WTC11 (cell line): ENCODE data around the gene TMC1. TPM values are rescaled to one million over a fixed set of nuclear protein-coding genes. Genes with fewer than 3 reads are reported as not detected.
"Not testable (repeated sequence)": the region's sequence is repeated elsewhere in the genome, so short reads cannot be mapped to it uniquely, and the experiment has no call there.

Experiments used
- ATAC-seq: fragments of 200-7000 bp; cut with Tn5 transposase; 2 replicates; pipeline ENCODE4 v1.10.0; 2021; ENCODE audit warnings: mild to moderate bottlenecking, moderate library complexity
- CTCF ChIA-PET: fragments of 300-600 bp; sonication (Branson Sonifier 250); formaldehyde crosslinking; loops from one replicate; lab custom pipeline; 2021; ENCODE audit warnings: antibody characterized with exemption; lab: Charles Lee
- POLR2A ChIA-PET: fragments of 350-600 bp; sonication (Branson Sonifier 250); formaldehyde crosslinking; loops from one replicate; lab custom pipeline; 2021; ENCODE audit warnings: antibody characterized with exemption; lab: Charles Lee
- DNase-seq: peaks from one replicate; pipeline ENCODE4 v3.0.0; 2021; ENCODE audit warnings: low spot score
- H3K27ac Mint-ChIP-seq: 2 replicates; pipeline ENCODE4 v1.8.0; 2021; ENCODE audit warnings: mixed read lengths
- H3K27me3 Mint-ChIP-seq: 2 replicates; pipeline ENCODE4 v1.8.0; 2021; ENCODE audit warnings: low read depth, mild to moderate bottlenecking, moderate library complexity, mixed read lengths
- H3K36me3 Mint-ChIP-seq: 2 replicates; pipeline ENCODE4 v1.8.0; 2021; ENCODE audit warnings: mixed read lengths
- H3K4me1 Mint-ChIP-seq: 2 replicates; pipeline ENCODE4 v1.8.0; 2022; ENCODE audit warnings: mixed read lengths
- H3K4me3 Mint-ChIP-seq: 2 replicates; pipeline ENCODE4 v1.8.0; 2021; ENCODE audit warnings: mild to moderate bottlenecking, moderate library complexity, mixed read lengths
- H3K9me3 Mint-ChIP-seq: 2 replicates; pipeline ENCODE4 v1.8.0; 2021; ENCODE audit warnings: mixed read lengths
- AFF4 ChIP-seq: sonication (generic); formaldehyde crosslinking; IDR thresholded peaks from 2 replicates; pipeline ENCODE4 v1.8.1; 2023; ENCODE audit warnings: mild to moderate bottlenecking, missing genetic modification reagents, borderline replicate concordance
- ATF3 ChIP-seq: sonication (generic); formaldehyde crosslinking; conservative IDR thresholded peaks from 2 replicates; pipeline ENCODE4 v1.8.1; 2022; ENCODE audit warnings: mild to moderate bottlenecking, missing genetic modification reagents
- CBFB ChIP-seq: sonication (generic); formaldehyde crosslinking; IDR thresholded peaks from 2 replicates; pipeline ENCODE4 v1.8.1; 2022; ENCODE audit warnings: mild to moderate bottlenecking, low read depth, missing genetic modification reagents
- CREM ChIP-seq: sonication (generic); formaldehyde crosslinking; IDR thresholded peaks from 2 replicates; pipeline ENCODE4 v1.8.1; 2022; ENCODE audit warnings: mild to moderate bottlenecking, missing genetic modification reagents, moderate library complexity
- CTCF ChIP-seq: fragments of 200-600 bp; IDR thresholded peaks from 2 replicates; pipeline ENCODE4 v1.8.0; 2022; ENCODE audit warnings: antibody characterized with exemption
- E2F1 ChIP-seq: sonication (generic); formaldehyde crosslinking; IDR thresholded peaks from 2 replicates; pipeline ENCODE4 v1.8.0; 2022; ENCODE audit warnings: mild to moderate bottlenecking, missing genetic modification reagents
- ERG ChIP-seq: fragments of 250-450 bp; sonication (Bioruptor Pico); IDR thresholded peaks from 2 replicates; pipeline ENCODE4 v1.8.0; 2021; ENCODE audit warnings: mild to moderate bottlenecking
- FOXJ3 ChIP-seq: sonication (generic); formaldehyde crosslinking; IDR thresholded peaks from 2 replicates; pipeline ENCODE4 v1.9.0; 2021; ENCODE audit warnings: missing genetic modification reagents, mild to moderate bottlenecking, borderline replicate concordance
- FOXK1 ChIP-seq: sonication (generic); formaldehyde crosslinking; IDR thresholded peaks from 2 replicates; pipeline ENCODE4 v1.8.0; 2022; ENCODE audit warnings: mild to moderate bottlenecking, moderate library complexity, missing genetic modification reagents
- FOXP1 ChIP-seq: sonication (generic); formaldehyde crosslinking; IDR thresholded peaks from 2 replicates; pipeline ENCODE4 v1.8.0; 2022; ENCODE audit warnings: missing genetic modification reagents, mild to moderate bottlenecking, moderate library complexity, borderline replicate concordance
- FOXP4 ChIP-seq: sonication (generic); formaldehyde crosslinking; IDR thresholded peaks from 2 replicates; pipeline ENCODE4 v1.8.0; 2022; ENCODE audit warnings: mild to moderate bottlenecking, missing genetic modification reagents
- NFYB ChIP-seq: sonication (generic); formaldehyde crosslinking; conservative IDR thresholded peaks from 2 replicates; pipeline ENCODE4 v1.8.0; 2022; ENCODE audit warnings: low read depth, missing genetic modification reagents
- RORB ChIP-seq: fragments of 250-450 bp; sonication (Bioruptor Pico); IDR thresholded peaks from 2 replicates; pipeline ENCODE4 v1.9.0; 2021; ENCODE audit warnings: mild to moderate bottlenecking
- SMAD4 ChIP-seq: sonication (generic); formaldehyde crosslinking; IDR thresholded peaks from 2 replicates; pipeline ENCODE4 v1.8.0; 2022; ENCODE audit warnings: mild to moderate bottlenecking, missing genetic modification reagents
- SP1 ChIP-seq: sonication (generic); formaldehyde crosslinking; conservative IDR thresholded peaks from 2 replicates; pipeline ENCODE4 v1.8.1; 2022; ENCODE audit warnings: missing genetic modification reagents
- TEAD4 ChIP-seq: sonication (generic); formaldehyde crosslinking; IDR thresholded peaks from 2 replicates; pipeline ENCODE4 v1.8.0; 2022; ENCODE audit warnings: mild to moderate bottlenecking, missing genetic modification reagents
- TP53 ChIP-seq: sonication (generic); formaldehyde crosslinking; IDR thresholded peaks from 2 replicates; pipeline ENCODE4 v1.8.1; 2023; ENCODE audit warnings: mild to moderate bottlenecking, missing genetic modification reagents
- ZMAT4 ChIP-seq: fragments of 250-450 bp; sonication (Bioruptor Pico); IDR thresholded peaks from 2 replicates; pipeline ENCODE4 v1.9.0; 2021; ENCODE audit warnings: mild to moderate bottlenecking
- total RNA-seq: library from RNA; stranded (reverse); gene quantifications from 3 replicates; pipeline ENCODE4 v1.2.3, GENCODE V29; 2021

TMC1 gene
- total RNA-seq, 1 experiment from 2014 or later = 0.31 TPM

GRCh38 chr9:72480921-72481320 is 40.5 kb upstream of the TMC1 start (continued):
- no peak for TF ChIP-seq AFF4
- TF ChIP-seq FOXP4 (CRISPR knock-in tag) = no peak
- no peak for TF ChIP-seq SMAD4 (CRISPR knock-in tag)
- TF ChIP-seq RORB (CRISPR knock-in tag) = no peak

- ChIA-PET CTCF (no interaction called here), POLR2A (no interaction called here)
- H3K4me3 Mint-ChIP-seq = no peak overlapping the region
- H3K27me3 Mint-ChIP-seq = no peaks in the 10 kb centered on the region
- no peaks in the 10 kb centered on the region for H3K9me3 Mint-ChIP-seq
- H3K36me3 Mint-ChIP-seq = no peaks in the 10 kb centered on the region
- H3K27ac Mint-ChIP-seq = no peak overlapping the region
- no peak for TF ChIP-seq CREM (CRISPR knock-in tag)
- no peak for TF ChIP-seq FOXP1 (CRISPR knock-in tag)
- TF ChIP-seq E2F1 (CRISPR knock-in tag) = no peak
- ATAC-seq (peak; percentile 50), DNase-seq (no peak)
- H3K4me1 Mint-ChIP-seq = peaks cover 8% of the 10 kb centered on the region
Observed at GRCh38 chr9:72485821-72486593, 35.4 kb upstream of the TMC1 start.

- Mint-ChIP-seq H3K9me3 (no peaks in the 10 kb centered on the region), H3K27ac (no peak overlapping the region), H3K4me1 (peaks cover 8% of the 10 kb centered on the region)
- ChIA-PET POLR2A (no interaction called here), CTCF (no interaction called here)
- no peak for ATAC-seq
- TF ChIP-seq NFYB (CRISPR knock-in tag) (no peak), ZMAT4 (no peak), TP53 (CRISPR knock-in tag) (no peak), FOXJ3 (CRISPR knock-in tag) (no peak), CTCF (no peak), SP1 (CRISPR knock-in tag) (no peak), ERG (CRISPR knock-in tag) (no peak), TEAD4 (CRISPR knock-in tag) (no peak), FOXK1 (CRISPR knock-in tag) (no peak), CBFB (CRISPR knock-in tag) (no peak), ATF3 (CRISPR knock-in tag) (no peak)
- TF ChIP-seq, all 79 proteins: peak for 0
- Mint-ChIP-seq H3K4me3 (no peak overlapping the region), H3K36me3 (no peaks in the 10 kb centered on the region), H3K27me3 (no peaks in the 10 kb centered on the region)
- no peak for DNase-seq
Observed at GRCh38 chr9:72486594-72486955, 34.8 kb upstream of the TMC1 start.

- H3K4me1 Mint-ChIP-seq, H3K9me3 Mint-ChIP-seq, H3K27me3 Mint-ChIP-seq, DNase-seq, H3K27ac Mint-ChIP-seq, H3K36me3 Mint-ChIP-seq, ATAC-seq, CTCF ChIA-PET, POLR2A ChIA-PET, H3K4me3 Mint-ChIP-seq: not testable (repeated sequence)
Observed at GRCh38 chr9:72487665-72488064, 33.7 kb upstream of the TMC1 start.
